Gastroesophageal sphincter (tissue), 3 donors: Measurements from ENCODE around the gene REPIN1.

Experiments
- CTCF ChIP-seq, 4 experiments: fragments of 200-600 bp in 2 of 4; fragments of 450-650 bp in 2 of 4; sonication (generic) in 1 of 4; IDR thresholded peaks; one replicate each; pipeline ENCODE4 v1.5.1; 2017 to 2019; ENCODE audit warnings: antibody characterized with exemption in 4 of 4, mild to moderate bottlenecking in 2 of 4, moderate library complexity in 2 of 4
- POLR2A ChIP-seq, 2 donors: fragments of 450-650 bp; IDR thresholded peaks; one replicate each; pipeline ENCODE4 v1.6.1; 2017; ENCODE audit warnings: antibody characterized with exemption in 2 of 2, mild to moderate bottlenecking in 2 of 2, moderate library complexity in 1 of 2
- POLR2AphosphoS5 ChIP-seq: sonication (generic); formaldehyde crosslinking; IDR thresholded peaks from one replicate; pipeline ENCODE4 v1.6.1; 2017; ENCODE audit warnings: antibody characterized with exemption

GRCh38 chr7:150363370-150363769, 5.3 kb upstream of the REPIN1 start:
- no peak for TF ChIP-seq POLR2A (IDR thresholded peaks at IDR 0.05)
- no peak for TF ChIP-seq CTCF (IDR thresholded peaks at IDR 0.05)
- TF ChIP-seq POLR2AphosphoS5, result no peak
